ENCODE results near the gene P2RY11.
A peak's percentile ranks its signal among the peaks of the same experiment; 100 is the strongest.

Gene P2RY11

GRCh38 chr19:10084803-10085202 lies 26.7 kb upstream of the P2RY11 start:
- ATAC-seq: no peak

GRCh38 chr19:10085641-10086590 lies 25.6 kb upstream of the P2RY11 start, which contains the start of gene SHFL:
TSS of gene SHFL (plus strand) at chr19:10086317. CDS start at chr19:10086428, 111 bp downstream.
- peak; percentile 96 for ATAC-seq
- TF ChIP-seq ZC3H10 (CRISPR knock-in tag; IDR thresholded peaks at IDR 0.05): no peak
- TF ChIP-seq CREB5 (CRISPR knock-in tag; IDR thresholded peaks at IDR 0.05; ENCODE audit: low read depth): no peak
- no peak for TF ChIP-seq PPARA (CRISPR knock-in tag; IDR thresholded peaks at IDR 0.05; ENCODE audit: borderline replicate concordance)
- TF ChIP-seq TOX (CRISPR knock-in tag; IDR thresholded peaks at IDR 0.05; ENCODE audit: borderline replicate concordance): no peak
- no peak for TF ChIP-seq TCF4 (CRISPR knock-in tag; IDR thresholded peaks at IDR 0.05; ENCODE audit: borderline replicate concordance)
- TF ChIP-seq ISL1 (CRISPR knock-in tag; IDR thresholded peaks at IDR 0.05): no peak
- TF ChIP-seq POU6F1 (CRISPR knock-in tag; IDR thresholded peaks at IDR 0.05; ENCODE audit: borderline replicate concordance, low read depth): no peak
- TF ChIP-seq ZNF8 (CRISPR knock-in tag; IDR thresholded peaks at IDR 0.05): no peak
- TF ChIP-seq ZFP30 (CRISPR knock-in tag; IDR thresholded peaks at IDR 0.05): no peak

More at GRCh38 chr19:10084803-10085202, 26.7 kb upstream of the P2RY11 start:
- TF ChIP-seq BACH2 (CRISPR knock-in tag; IDR thresholded peaks at IDR 0.05; ENCODE audit: borderline replicate concordance): no peak
- TF ChIP-seq CSRNP3 (CRISPR knock-in tag; IDR thresholded peaks at IDR 0.05): no peak
- TF ChIP-seq, protein P1, sequence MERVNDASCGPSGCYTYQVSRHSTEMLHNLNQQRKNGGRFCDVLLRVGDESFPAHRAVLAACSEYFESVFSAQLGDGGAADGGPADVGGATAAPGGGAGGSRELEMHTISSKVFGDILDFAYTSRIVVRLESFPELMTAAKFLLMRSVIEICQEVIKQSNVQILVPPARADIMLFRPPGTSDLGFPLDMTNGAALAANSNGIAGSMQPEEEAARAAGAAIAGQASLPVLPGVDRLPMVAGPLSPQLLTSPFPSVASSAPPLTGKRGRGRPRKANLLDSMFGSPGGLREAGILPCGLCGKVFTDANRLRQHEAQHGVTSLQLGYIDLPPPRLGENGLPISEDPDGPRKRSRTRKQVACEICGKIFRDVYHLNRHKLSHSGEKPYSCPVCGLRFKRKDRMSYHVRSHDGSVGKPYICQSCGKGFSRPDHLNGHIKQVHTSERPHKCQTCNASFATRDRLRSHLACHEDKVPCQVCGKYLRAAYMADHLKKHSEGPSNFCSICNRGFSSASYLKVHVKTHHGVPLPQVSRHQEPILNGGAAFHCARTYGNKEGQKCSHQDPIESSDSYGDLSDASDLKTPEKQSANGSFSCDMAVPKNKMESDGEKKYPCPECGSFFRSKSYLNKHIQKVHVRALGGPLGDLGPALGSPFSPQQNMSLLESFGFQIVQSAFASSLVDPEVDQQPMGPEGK (CRISPR knock-in tag; IDR thresholded peaks at IDR 0.05; ENCODE audit: borderline replicate concordance): no peak
- TF ChIP-seq ISL1 (CRISPR knock-in tag; IDR thresholded peaks at IDR 0.05): no peak
- TF ChIP-seq ZFP3 (CRISPR knock-in tag; IDR thresholded peaks at IDR 0.05): no peak
- no peak for TF ChIP-seq ZNF8 (CRISPR knock-in tag; IDR thresholded peaks at IDR 0.05)
- no peak for TF ChIP-seq ESRRG (CRISPR knock-in tag; IDR thresholded peaks at IDR 0.05)
- no peak for TF ChIP-seq OSR1 (CRISPR knock-in tag; IDR thresholded peaks at IDR 0.05)
- no peak for TF ChIP-seq ZC3H10 (CRISPR knock-in tag; IDR thresholded peaks at IDR 0.05)
- TF ChIP-seq POU6F1 (CRISPR knock-in tag; IDR thresholded peaks at IDR 0.05; ENCODE audit: borderline replicate concordance, low read depth): no peak
- TF ChIP-seq GLIS3 (CRISPR knock-in tag; IDR thresholded peaks at IDR 0.05): no peak
- TF ChIP-seq CREB5 (CRISPR knock-in tag; IDR thresholded peaks at IDR 0.05; ENCODE audit: low read depth): no peak
- TF ChIP-seq TOX (CRISPR knock-in tag; IDR thresholded peaks at IDR 0.05; ENCODE audit: borderline replicate concordance): no peak
- no peak for TF ChIP-seq ARNTL (CRISPR knock-in tag; IDR thresholded peaks at IDR 0.05; ENCODE audit: borderline replicate concordance, low read depth)
- TF ChIP-seq RARB (CRISPR knock-in tag; IDR thresholded peaks at IDR 0.05): no peak
- no peak for TF ChIP-seq TCF4 (CRISPR knock-in tag; IDR thresholded peaks at IDR 0.05; ENCODE audit: borderline replicate concordance)
- TF ChIP-seq ZFP30 (CRISPR knock-in tag; IDR thresholded peaks at IDR 0.05): no peak
